Nephron (organoid): ENCODE measurements around the gene NECAB3.
"Not testable (repeated sequence)": the region's sequence is repeated elsewhere in the genome, so short reads cannot be mapped to it uniquely, and the experiment has no call there.

Source experiments
- H3K27ac Mint-ChIP-seq, 3 experiments: 2 replicates each; pipeline ENCODE4 v1.8.0; 2020; ENCODE audit warnings: mixed read lengths in 3 of 3, mild to moderate bottlenecking in 2 of 3, moderate library complexity in 1 of 3
- H3K27me3 Mint-ChIP-seq: 2 replicates; pipeline ENCODE4 v1.8.0; 2021; ENCODE audit warnings: low read depth, mild to moderate bottlenecking, moderate library complexity, mixed read lengths
- H3K36me3 Mint-ChIP-seq: 2 replicates; pipeline ENCODE4 v1.8.0; 2020; ENCODE audit warnings: low read depth, mixed read lengths
- H3K4me1 Mint-ChIP-seq: 2 replicates; pipeline ENCODE4 v1.8.0; 2020; ENCODE audit warnings: mixed read lengths
- H3K4me3 Mint-ChIP-seq, 3 experiments: 2 replicates each; pipeline ENCODE4 v1.8.0; 2020; ENCODE audit warnings: mild to moderate bottlenecking in 3 of 3, mixed read lengths in 3 of 3, moderate library complexity in 2 of 3
- H3K9me3 Mint-ChIP-seq: 2 replicates; pipeline ENCODE4 v1.8.0; 2020; ENCODE audit warnings: mixed read lengths
- TF ChIP-seq, protein P1 (sequence below), 3 experiments: fragments of 200-600 bp; sonication (generic); IDR thresholded peaks; one replicate each; pipeline ENCODE4 v1.5.0; 2021; ENCODE audit warnings: antibody characterized with exemption in 3 of 3; ENCODE audit not compliant: unreplicated experiment in 3 of 3

The NECAB3 gene

GRCh38 chr20:33650111-33650752 lies 24.0 kb downstream of the NECAB3 start:
- Mint-ChIP-seq H3K4me3 (no peak overlapping the region), H3K27me3 (no peaks in the 10 kb centered on the region), H3K4me1 (peaks cover 27% of the 10 kb centered on the region), H3K27ac (no peak overlapping the region), H3K9me3 (no peaks in the 10 kb centered on the region), H3K36me3 (peaks cover 10% of the 10 kb centered on the region)
- TF ChIP-seq, protein P1, sequence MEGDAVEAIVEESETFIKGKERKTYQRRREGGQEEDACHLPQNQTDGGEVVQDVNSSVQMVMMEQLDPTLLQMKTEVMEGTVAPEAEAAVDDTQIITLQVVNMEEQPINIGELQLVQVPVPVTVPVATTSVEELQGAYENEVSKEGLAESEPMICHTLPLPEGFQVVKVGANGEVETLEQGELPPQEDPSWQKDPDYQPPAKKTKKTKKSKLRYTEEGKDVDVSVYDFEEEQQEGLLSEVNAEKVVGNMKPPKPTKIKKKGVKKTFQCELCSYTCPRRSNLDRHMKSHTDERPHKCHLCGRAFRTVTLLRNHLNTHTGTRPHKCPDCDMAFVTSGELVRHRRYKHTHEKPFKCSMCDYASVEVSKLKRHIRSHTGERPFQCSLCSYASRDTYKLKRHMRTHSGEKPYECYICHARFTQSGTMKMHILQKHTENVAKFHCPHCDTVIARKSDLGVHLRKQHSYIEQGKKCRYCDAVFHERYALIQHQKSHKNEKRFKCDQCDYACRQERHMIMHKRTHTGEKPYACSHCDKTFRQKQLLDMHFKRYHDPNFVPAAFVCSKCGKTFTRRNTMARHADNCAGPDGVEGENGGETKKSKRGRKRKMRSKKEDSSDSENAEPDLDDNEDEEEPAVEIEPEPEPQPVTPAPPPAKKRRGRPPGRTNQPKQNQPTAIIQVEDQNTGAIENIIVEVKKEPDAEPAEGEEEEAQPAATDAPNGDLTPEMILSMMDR (IDR thresholded peaks at IDR 0.05; ENCODE audit: unreplicated experiment in 3 of 3) = no peak

- Mint-ChIP-seq H3K4me3 (no peak overlapping the region), H3K27me3 (no peaks in the 10 kb centered on the region), H3K9me3 (no peaks in the 10 kb centered on the region), H3K27ac (peak overlapping the region in 1 of 3 experiments; percentile 20), H3K36me3 (peaks cover 18% of the 10 kb centered on the region), H3K4me1 (peaks cover 27% of the 10 kb centered on the region)
- TF ChIP-seq, protein P1 (IDR thresholded peaks at IDR 0.05; ENCODE audit: unreplicated experiment in 3 of 3) = no peak
Observed at GRCh38 chr20:33649201-33649681, 25.0 kb downstream of the NECAB3 start.

DNA sequence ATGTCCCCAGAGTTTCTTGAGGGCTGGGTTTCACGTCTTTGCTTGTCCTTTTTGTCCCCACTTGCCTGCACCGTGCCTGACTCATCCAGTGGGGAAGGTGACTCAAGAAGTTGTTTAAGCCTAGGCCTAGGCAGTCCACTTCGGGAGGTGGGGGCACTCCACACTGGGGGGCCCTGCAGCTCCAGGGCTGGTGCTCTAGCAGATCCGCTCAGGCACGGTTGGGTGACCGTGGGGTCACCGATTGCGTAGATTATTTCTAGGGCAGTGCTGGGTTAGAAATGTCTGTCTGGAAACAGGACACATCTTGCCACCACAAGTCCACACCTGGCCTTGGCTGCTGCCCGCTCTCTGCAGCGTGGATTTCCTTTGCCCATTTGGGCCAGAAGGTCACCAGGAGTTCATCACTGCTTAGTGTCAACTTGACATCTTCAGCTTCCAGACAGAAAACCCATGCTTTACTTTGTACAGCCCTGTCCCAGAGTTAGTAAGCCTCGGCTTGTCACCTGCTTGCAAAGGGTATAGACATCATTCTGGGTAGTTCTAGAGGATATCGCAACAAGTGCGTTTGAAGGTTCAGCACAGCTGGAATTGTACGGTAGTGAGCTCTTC lies 25.7 kb downstream of the NECAB3 start:
- TF ChIP-seq, protein P1 (IDR thresholded peaks at IDR 0.05; ENCODE audit: unreplicated experiment in 3 of 3) = no peak
- no peaks in the 10 kb centered on the region for H3K9me3 Mint-ChIP-seq
- H3K4me3 Mint-ChIP-seq = no peak overlapping the region
- H3K27me3 Mint-ChIP-seq = no peaks in the 10 kb centered on the region
- peaks cover 22% of the 10 kb centered on the region for H3K36me3 Mint-ChIP-seq
- H3K4me1 Mint-ChIP-seq = peaks cover 21% of the 10 kb centered on the region
- H3K27ac Mint-ChIP-seq = no peak overlapping the region

- peaks cover 15% of the 10 kb centered on the region for H3K4me1 Mint-ChIP-seq
- no peak overlapping the region for H3K4me3 Mint-ChIP-seq
- peaks cover 24% of the 10 kb centered on the region for H3K36me3 Mint-ChIP-seq
- H3K9me3 Mint-ChIP-seq = no peaks in the 10 kb centered on the region
- H3K27ac Mint-ChIP-seq = no peak overlapping the region
- TF ChIP-seq, protein P1 (IDR thresholded peaks at IDR 0.05; ENCODE audit: unreplicated experiment in 3 of 3) = no peak
- H3K27me3 Mint-ChIP-seq = no peaks in the 10 kb centered on the region
Observed at GRCh38 chr20:33647603-33648395, 26.4 kb downstream of the NECAB3 start.

DNA sequence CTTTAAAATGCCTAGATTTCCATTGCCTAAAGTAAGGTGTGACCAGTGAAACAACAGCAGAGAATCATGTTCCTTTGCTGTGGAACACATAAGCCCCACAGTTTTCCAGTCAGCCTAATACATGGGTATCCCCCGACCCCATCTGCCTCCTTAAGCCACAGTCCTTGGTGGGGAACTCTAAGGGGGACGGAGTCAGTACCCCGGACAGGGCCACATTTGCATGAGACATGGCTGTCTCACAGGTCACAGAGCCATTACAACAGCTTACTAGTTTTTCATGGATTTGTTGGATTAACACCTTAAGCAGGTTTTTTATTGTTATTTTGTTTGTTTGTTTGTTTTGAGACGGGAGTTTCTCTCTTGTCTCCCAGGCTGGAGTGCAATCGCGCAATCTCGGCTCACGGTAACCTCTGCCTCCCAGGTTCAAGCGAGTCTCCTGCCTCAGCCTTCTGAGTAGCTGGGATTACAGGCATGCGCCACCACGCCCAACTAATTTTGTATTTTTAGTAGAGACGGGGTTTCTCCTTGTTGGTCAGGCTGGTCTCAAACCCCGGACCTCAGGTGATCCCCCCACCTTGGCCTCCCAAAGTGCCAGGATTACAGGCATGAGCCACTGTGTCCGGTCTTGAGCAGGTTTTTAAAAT lies 27.1 kb downstream of the NECAB3 start:
- H3K27ac Mint-ChIP-seq, H3K27me3 Mint-ChIP-seq, H3K4me3 Mint-ChIP-seq, H3K9me3 Mint-ChIP-seq: not testable (repeated sequence)
- Mint-ChIP-seq H3K4me1 (peaks cover 15% of the 10 kb centered on the region), H3K36me3 (peaks cover 27% of the 10 kb centered on the region)

GRCh38 chr20:33646191-33646590 lies 28.0 kb downstream of the NECAB3 start:
- no peak overlapping the region for H3K27ac Mint-ChIP-seq
- H3K9me3 Mint-ChIP-seq = no peaks in the 10 kb centered on the region
- peaks cover 15% of the 10 kb centered on the region for H3K4me1 Mint-ChIP-seq
- TF ChIP-seq, protein P1 (IDR thresholded peaks at IDR 0.05; ENCODE audit: unreplicated experiment in 3 of 3) = no peak
- H3K27me3 Mint-ChIP-seq = no peaks in the 10 kb centered on the region
- H3K36me3 Mint-ChIP-seq = peaks cover 34% of the 10 kb centered on the region
- no peak overlapping the region for H3K4me3 Mint-ChIP-seq
